ENCODE results near the gene LECT2.

DNA sequence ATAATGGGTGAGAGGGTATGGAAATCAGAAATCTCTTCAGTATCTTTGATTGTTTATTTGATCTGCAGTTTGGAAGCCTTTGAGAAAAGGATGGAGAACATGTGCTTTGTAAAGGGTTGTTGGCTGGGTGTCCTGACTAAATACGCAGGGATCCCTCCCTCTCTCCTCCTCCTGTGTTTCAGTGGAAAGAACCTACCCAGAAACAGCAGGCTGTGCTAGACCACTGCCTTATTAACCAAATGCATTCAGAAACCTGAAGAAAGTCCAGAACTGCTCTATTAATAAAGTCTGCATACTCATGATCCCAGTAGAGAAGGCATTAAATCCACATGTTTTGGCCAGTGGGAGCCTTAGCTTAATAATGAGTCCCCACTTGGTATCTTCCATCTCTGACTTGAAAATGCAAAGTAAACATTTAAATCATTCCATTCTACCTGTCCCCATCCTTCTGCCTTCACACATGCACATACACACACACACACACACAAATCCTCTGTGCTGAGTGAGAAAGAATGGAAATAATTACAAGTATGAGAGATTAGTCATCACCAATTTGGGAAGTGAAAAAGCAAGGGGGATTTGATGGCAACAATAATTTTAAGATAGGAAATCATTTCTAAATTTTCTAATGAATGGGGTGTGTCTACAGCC lies 10.0 kb upstream of the LECT2 start:
- TF ChIP-seq CTCF (IDR thresholded peaks at IDR 0.05) (no peak), EZH2 (IDR thresholded peaks at IDR 0.05) (no peak), EZH2phosphoT487 (IDR thresholded peaks at IDR 0.05) (no peak)

Measured in neural progenitor cell (in vitro differentiated cells).